DMS 273 (cell line): ENCODE measurements around the gene LAMTOR4.
"Not testable (repeated sequence)": the region's sequence is repeated elsewhere in the genome, so short reads cannot be mapped to it uniquely, and the experiment has no call there.

Experiments used
- DNase-seq: peaks from one replicate; lab custom pipeline; 2025; ENCODE audit not compliant: unreplicated experiment; lab: John Stamatoyannopoulos, UW

Gene LAMTOR4

DNA sequence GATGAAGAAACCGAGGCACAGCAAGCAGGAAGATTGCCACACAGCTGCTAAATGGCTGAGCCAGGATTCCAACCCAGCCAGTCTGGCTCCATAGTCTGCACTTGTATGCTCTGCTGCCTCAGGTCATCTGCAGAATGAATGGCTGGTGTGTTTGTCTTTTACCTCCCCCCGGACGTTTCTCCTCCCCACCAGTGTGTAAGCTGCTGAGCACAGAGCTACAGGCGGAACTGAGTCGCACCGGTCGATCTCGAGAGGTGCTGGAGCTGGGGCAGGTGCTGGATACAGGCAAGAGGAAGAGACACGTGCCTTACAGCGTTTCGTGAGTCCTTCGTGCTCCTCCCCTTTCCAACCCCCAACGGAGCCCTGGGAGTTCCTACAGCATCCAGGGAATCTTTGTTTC, 26.7 kb upstream of the LAMTOR4 start:
- DNase-seq, result no peak

GRCh38 chr7:100122568-100122967, 26.1 kb upstream of the LAMTOR4 start:
- no peak for DNase-seq

GRCh38 chr7:100124301-100125230, 24.2 kb upstream of the LAMTOR4 start:
- DNase-seq, result no peak

DNA sequence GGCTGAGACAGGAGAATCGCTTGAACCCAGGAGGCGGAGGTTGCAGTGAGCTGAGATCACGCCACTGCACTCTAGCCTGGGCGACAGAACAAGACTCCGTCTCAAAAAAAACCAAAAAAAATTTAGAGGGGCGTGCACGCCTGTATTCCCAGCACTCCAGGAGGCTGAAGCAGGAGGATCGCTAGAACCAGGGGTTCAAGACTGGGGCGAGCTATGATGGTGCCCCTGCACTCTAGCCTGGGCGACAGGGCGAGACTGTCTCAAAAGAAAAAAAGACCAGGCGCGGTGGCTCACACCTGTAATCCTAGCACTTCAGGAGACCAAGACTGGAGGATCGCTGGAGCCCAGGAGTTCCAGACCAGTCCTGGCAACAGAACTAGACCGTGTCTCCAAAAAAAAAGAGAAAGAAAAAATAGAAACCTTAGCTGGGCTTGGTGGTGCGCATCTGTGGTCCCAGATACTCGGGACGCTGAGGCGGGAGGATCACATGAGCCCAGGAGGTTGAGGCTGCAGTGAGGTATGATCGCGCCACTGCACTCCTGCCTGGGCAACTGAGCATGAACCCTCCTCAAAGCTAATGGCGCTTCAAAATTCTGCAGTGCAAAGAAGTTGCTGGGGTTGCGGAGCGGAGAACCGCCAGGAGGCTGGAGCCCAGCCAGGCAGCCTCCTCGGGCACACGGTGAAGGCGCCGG, 22.3 kb upstream of the LAMTOR4 start:
- no peak for DNase-seq

- DNase-seq, result peak; percentile 98
Measured at GRCh38 chr7:100126931-100127865, 21.5 kb upstream of the LAMTOR4 start, which contains the start of gene MBLAC1. MBLAC1 (plus strand) TSS chr7:100126967; CDS start chr7:100127396, 429 bp downstream.

GRCh38 chr7:100127866-100128636, 20.7 kb upstream of the LAMTOR4 start:
- DNase-seq, result peak; percentile 58

DNA sequence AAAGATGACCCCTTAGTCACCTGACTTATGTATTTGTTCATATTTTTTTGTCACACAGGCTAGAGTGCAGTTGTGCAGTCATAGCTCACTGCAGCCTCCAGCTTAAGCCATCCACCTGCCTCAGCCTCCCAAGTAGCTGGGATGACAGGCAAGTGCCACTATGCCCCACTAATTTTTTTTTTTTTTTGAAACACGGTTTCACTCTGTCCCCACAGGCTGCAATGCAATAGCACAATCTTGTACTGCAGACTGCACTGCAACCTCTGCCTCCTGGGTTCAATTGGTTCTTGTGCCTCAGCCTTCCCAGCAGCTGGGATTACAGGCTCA, 20.1 kb upstream of the LAMTOR4 start:
- no peak for DNase-seq

GRCh38 chr7:100130220-100130607, 18.5 kb upstream of the LAMTOR4 start:
- DNase-seq, result not testable (repeated sequence)

DNA sequence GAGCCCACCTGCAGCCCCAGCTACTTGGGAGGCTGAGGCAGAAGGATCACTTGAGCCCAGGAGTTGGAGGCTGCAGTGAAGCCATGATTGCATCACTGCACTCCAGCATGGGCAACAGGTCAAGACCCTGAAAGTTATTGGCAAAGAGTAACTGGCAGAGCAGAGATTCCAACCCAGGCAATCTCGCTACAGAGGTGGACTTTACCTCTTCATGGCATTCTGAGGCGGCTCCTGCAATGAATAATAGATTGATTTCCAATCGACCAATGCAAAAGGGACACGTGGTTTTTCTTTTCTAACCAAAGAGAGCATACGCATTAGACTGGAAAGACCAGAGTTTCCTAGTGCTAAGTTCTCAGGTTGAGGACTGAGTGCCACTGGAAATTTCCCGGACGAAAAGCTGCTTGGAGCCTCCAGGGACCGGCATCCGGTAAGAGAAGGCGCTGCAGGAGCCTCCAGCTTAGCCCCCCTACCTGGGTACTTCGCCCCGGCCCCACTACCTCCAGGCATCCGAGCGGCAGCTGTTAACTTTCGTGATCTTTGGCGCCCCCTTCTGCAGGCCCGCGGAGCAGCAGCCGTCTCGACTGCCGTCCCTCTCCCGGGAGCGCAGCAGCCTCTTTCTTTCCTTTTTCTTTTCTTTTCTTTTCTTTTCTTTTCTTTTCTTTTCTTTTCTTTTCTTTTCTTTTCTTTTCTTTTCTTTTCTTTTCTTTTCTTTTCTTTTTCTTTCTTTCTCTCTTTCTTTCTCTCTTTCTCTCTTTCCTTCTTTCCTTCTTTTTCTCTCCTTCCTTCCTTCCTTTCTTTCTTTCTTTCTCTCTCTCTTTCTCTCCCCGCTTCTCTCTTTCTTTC, 17.9 kb upstream of the LAMTOR4 start:
- DNase-seq, result peak; percentile 92

DNA sequence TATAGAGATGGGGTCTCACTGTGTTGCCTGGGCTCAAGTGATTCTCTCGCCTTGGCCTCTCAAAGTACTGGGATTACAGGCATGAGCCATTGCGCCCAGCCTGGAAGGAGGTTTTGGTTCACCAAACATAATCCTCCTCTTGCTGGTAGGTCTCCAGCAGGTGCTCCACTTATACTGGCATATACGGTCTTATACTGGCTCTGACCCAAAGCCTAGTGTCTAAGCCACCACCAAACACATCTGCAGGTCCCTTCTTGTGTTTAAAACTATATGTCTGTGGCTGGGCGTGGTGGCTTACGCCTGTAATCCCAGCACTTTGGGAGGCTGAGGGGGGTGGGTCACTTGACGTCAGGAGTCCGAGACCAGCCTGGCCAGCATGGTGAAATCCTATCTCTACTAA, 16.6 kb upstream of the LAMTOR4 start:
- peak; percentile 44 for DNase-seq

DNA sequence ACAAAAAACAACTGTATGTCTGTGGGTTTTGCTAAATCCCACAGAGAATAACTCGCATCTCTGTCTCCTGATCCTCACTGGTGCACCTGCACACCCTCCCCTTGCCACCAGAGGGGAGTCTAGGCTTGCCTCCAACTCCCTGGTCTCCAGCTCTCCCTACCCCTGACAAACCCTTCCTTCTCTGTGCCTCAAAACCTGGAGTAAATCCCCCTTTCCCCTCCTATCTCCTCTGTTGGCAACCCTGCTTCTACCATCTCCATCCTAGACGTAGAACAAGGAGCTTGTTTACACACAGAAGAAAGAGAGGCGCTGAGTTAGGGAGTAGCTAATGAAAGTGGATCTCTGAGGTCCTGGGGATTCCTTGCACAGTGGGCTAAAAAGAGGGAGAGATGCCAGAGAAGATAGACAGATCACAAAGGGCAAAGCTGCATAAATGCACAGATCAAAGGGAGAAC, 16.0 kb upstream of the LAMTOR4 start:
- peak; percentile 92 for DNase-seq

DNA sequence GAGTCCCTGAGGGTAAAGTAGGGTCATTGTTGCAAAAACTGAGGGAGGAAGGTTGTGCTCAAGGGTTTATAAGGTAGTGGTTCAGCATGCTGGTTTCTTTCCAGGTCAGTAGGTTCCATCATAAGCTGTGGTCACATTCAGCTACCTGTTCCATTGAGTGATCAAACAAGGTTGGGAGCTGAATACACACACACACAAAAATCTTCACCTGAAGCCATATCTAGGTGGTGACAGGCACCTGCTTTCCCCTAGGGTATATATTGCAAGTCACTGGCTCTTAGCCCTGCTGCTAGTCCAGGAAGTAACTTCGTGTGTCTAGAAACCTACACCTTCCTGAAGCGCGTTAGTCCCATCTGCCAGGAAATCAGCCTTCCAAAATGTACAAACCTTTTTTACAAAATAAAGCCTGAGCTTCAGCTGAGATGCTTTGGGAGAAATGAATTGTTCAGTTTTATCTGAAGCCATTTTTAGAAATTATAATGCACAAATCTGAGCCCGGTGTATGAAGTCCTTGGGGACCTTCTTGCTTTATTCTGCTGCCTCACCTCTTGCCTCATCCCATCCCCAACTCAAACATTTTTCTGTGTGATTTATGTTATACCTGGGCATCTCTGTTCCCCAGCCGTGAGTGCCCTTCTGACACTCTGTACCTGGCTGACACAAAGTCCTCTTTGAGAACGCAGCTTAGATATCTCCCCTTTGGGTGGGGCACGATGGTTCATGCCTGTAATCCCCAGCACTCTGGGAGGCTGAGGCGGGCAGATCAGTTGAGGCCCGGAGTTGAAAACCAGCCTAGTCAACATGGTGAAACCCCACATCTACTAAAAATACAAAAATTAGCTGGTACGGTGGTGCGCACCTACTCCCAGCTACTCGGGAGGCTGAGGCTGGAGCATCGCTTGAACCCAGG, 10.6 kb upstream of the LAMTOR4 start:
- no peak for DNase-seq

- DNase-seq, result no peak
Measured at GRCh38 chr7:100141555-100141949, 7.2 kb upstream of the LAMTOR4 start.

DNA sequence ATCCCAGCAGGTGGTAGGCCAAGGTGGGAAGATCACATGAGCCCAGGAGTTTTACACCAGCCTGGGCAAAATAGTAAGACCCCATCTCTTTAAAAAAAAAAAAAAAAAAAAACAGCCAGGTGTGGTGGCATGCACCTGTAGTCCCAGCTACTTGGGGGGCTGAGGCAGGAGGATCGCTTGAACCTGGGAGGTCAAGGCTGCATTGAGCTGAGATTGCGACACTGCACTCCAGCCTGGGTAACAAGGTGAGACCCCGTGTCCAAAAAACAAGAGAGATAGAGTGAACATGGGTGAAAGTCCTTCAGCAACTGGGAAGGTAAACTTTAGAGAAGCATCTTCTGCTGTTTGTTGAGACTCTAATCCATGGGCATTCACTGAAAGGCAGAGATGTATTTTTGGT, 6.3 kb upstream of the LAMTOR4 start:
- DNase-seq, result no peak

DNA sequence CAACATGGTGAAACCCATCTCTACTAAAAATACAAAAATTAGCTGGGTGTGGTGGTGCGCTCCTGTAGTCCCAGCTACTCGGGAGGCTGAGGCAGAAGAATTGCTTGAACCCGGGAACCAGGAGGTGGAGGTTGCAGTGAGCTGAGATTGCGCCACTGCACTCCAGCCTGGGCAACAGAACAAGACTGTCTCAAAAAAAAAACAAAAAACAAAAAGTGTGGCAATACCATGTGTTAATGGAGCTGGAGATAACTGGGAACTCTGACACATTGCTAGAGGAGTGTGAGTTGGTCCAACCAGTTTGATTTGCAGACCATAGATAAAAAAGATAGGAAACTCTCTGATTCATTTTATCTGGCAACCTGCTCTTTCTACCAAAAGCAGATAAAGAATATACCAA, 2.4 kb upstream of the LAMTOR4 start:
- not testable (repeated sequence) for DNase-seq

DNA sequence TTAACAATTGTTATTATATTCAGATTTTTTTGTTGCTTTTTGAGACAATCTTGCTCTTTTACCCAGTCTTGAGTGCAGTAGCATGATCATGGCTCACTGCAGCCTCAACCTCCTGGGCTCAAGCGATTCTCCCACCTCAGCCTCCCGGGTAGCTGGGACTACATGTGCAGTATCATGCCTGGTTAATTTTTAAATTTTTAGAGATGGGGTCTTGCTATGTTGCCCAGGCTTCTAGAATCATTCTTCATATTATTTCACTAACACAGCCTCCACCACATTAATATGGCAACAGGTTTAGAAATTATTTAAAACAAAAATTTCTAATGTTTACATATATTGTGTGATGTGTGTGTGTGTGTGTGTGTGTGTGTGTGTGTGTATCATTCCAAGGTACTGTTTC, 1.4 kb upstream of the LAMTOR4 start:
- no peak for DNase-seq

GRCh38 chr7:100148225-100148558, 526 bp upstream of the LAMTOR4 start:
- no peak for DNase-seq

- no peak for DNase-seq
Measured at GRCh38 chr7:100152404-100152803, 3.7 kb downstream of the LAMTOR4 start.
